ENCODE data around the gene GOSR1.
"Not testable (repeated sequence)": the region's sequence is repeated elsewhere in the genome, so short reads cannot be mapped to it uniquely, and the experiment has no call there.

GOSR1 gene

DNA sequence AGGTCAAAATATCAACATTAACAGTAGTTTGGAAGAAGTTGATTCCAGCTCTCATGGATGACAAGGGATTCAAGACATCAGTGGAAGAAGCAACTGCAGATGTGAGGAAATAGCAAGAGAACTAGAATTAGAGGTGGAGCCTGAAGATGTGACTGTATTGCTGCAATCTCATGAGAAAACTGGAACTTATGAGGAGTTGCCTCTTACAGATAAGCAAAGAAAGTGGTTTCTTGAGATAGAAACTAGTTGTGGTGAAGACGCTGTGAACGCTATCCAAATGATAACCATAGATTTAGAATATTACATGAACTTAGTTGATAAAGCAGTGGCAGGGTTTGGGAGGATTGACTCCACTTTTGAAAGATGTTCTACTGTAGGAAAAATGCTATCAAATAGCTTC, 67.8 kb downstream of the GOSR1 start:
- no peak for DNase-seq (ENCODE audit: low spot score)

- DNase-seq (ENCODE audit: low spot score) = no peak
Measured at GRCh38 chr17:30547778-30548573, 70.8 kb downstream of the GOSR1 start.

DNA sequence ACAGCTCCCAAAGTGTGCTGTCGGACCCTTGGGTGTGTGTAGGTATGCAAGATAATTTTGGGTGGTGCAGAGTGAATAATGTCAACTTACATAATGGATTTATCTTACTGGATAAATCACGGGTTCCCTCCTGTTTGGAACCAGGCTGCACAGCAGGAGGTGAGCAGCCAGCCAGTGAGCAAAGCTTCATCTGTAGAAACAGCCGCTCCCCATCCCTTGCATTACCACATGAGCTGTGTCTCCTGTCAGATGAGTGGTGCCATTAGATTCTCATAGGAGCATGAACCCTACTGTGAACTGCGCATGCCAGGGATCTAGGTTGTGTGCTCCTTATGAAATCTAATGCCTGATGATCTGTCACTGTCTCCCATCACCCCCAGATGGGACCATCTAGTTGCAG, 72.0 kb downstream of the GOSR1 start:
- DNase-seq (ENCODE audit: low spot score) = not testable (repeated sequence)

DNA sequence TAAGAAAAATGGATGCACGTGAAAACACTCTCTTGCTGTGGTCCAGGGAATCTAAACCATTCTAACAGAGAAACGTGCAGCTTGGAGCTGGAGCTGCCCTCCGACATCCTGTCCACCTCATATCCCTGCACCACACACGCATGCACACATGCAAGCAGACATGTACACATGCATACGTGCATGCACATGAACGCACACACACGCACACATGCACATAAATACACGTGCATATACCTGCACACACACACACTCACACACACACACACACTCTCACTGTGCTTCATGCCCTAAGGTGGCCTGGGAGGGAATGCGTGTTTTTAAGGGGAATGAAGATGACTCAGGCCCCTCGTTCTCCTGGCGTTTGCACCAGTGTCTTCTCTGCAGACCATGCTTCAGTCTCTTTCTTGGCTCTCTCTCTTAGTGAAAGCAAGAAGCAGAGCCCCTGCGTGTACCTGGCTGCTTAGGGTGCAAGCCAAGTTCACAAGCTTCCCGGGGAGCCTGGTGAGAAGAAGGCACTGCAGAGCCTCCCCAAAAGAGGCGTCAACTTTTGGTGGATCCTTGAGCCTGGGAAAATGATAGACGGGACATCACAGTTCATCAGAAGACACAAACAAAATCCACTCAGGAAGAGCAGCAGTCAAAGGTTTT, 72.8 kb downstream of the GOSR1 start:
- no peak for DNase-seq (ENCODE audit: low spot score)

DNA sequence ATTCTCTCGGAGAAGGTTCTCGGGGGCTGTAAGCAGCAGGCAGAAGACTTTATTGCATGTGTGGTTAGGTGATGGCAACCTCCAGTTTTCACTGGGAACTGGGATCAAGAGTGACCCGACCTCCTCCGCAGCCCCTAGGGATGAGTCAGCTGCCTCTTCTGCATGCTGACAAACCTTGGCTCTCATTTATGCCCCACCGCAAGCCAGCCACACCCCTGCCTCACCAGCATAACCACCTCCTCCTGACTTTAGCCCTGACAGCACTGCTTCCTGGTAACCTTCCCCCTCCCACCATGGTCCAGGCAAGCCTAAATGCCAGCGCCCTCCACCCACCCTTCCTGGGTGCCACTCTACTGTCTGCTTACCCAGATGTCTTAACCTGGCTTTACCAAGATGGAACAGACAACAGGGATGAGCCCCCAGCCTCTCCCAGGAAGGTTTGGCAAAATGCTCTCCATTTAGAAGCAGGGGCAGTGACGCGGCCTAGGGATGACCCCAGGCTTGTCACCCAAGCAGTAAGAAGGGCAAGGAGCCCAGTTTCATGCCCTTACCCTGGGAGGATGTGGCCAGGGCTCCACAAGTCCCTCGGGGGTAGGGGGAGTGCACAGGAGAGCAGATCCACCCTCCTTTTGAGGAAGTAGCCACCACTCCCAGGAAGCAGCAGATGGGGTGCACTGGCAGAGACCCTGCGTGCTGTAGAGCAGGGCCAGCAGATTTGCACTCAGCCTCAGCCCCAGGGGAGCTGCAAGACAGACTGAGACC, 73.5 kb downstream of the GOSR1 start:
- DNase-seq (ENCODE audit: low spot score) = no peak

DNA sequence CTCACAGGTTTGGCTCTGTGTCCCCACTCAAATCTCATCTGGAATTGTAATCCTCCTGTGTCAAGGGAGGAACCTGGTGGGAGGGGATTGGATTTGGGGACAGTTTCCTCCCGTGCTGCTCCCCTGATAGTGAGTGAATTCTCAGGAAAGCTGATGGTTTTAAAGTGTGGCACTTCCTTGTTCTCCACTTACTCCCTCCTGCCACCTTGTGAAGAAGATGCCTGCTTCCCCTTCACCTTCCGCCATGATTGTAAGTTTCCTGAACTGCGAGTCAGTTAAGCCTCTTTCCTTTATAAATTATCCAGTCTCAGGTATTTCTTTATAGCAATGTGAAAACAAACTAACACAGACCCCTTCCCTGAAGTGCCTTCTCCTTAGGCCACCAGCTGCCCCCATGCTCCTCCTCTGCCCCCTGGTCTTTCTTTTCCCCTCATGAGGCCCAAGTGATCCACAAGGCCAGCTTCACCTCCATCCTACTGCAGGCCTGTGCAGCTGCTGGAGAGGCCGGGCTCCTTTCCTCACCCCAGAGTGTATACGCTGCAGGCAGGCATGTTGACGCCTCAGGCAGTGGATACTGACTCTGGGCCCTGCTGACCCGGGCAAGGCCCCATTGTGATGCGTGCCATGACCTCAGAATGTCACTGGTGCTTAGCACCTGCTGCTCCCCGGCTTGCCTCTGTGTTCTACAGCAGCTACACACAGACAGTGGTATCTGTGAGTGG, 74.2 kb downstream of the GOSR1 start:
- DNase-seq (ENCODE audit: low spot score) = not testable (repeated sequence)

DNA sequence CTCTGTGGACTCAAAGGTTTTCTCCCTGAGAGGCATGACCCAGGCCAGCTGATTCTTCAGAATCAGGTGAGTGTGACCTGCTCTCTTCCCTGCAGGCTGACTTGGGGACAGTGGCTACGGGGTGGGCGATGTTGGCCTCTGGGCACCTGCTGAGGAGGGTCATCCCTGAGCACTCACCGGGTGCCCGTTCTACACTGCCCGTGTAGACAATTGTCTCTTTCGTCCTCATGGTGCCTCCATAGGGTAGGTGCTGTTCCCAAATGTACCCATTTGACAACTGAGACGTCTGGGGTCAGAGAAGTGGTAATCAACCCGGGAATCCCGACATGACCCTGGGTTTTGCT, 74.8 kb downstream of the GOSR1 start:
- no peak for DNase-seq (ENCODE audit: low spot score)

DNA sequence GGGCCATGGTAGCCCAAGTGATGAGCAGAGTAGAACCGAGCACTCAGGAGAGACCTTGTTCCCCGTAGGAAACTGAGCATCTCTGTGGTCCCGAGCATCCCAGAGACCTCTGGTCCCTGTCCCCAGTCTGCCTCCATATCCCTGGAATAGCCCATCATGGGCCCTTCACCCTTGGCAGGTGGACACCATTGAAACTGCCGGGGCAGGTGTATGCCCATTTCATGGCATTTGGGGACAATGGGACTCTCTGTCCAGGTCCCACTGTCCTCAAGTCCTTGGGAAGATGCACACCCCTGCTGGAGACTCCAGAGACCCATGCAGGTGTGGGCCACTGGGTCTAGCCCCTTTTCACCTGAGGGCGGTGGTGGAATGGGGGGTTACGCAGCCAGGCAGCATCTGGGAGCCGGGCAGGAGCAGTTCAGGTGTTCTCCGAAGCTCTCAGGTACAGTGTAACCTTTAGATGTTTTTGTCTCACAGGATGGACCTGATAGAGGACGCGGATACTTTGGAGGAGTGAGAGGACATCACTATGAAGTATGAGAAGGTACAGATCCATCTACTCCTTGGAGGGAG, 75.9 kb downstream of the GOSR1 start:
- DNase-seq (ENCODE audit: low spot score) = no peak

DNA sequence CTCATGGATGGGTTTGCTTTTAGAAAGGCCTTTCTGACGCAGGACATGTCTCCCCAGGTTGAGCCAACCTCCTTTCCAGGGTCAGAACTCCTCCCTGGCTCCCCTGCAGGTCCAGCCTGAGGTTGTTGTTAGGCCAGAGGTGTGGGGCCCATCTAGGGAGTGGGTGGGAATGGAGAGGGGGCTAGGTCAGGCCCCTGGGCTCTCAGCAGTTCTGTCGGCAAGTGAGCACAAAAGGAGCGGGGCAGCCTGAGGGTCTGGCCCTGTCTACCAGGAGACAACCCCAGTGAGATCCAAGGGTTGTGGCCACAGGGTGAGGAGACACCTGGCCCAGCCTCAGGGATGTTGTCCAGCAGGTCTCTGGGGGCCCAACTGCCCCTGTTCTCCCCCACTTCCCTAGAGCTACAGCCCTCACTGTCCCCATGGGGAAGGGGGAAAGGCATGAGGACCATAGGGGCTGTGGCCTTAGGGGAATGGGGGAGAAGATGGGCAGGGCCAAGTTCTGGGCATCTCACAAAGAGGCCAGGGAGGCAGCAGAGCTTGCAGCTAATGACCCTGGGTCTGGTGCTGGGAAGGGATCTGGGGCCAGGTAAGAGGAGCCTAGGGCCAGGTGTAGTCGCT, 76.7 kb downstream of the GOSR1 start:
- DNase-seq (ENCODE audit: low spot score) = not testable (repeated sequence)

DNA sequence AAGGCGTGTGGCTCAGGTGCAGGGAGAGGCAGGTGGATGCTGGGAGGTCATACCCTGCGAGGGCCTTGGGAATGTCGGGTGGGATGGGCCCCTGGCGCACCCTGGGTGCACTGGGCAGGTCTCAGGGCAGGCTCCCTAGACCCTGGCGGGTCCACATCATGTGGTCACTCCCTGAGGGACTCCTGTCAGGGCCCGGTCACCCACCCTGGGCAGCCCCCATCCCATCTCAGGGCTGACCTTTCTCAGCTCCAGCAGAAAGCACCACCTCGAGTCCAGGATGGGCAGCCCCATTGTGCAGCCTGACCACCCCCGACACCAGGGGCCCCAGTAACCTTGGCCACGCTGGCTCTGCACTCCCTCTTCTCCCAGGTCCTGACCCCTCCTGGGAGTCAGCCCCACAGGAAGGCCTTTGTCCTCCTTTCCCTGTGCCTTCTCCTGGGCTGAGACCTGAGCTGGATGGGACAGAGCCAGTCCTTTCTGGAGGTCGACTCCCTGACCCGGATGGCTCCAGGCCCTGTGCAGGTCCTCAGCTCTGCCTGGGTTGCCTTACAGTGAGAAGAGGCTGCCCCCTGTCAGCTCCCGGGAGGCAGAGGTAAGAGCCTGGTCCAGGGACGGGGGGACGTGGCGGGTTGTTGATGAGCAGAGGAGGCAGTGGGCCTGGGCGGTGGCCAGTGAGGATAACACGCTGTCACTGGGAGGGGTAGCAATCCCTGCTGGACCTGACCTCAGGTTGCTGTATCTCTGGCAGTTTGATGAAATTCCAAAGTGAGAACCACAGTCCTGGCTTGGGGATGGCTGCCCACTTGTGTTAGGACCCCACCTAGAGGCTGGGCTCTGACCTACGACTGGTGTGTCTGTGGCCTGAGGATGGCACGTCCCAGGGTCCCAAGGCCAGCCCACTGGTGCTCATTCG, 77.9 kb downstream of the GOSR1 start:
- no peak for DNase-seq (ENCODE audit: low spot score)

DNA sequence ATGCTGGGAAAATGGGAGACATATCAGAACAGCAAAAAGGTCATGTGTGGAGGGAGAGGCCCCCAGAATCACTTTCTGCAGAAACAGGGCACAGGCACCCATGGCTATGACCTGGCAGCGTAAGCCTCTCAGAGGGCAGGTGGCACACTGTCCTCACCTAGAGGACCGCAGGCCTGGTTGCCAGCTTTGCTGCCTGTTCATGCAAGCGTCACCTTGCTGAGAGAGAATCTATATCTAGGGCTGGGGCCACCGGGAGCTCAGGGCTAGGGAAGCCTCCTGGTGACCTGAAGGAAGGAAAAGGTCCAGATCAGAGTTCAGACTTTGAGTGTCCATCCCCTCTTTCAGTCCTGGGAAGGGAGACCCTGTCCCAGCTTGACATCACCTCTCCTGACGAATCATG, 78.7 kb downstream of the GOSR1 start:
- no peak for DNase-seq (ENCODE audit: low spot score)

GRCh38 chr17:30556374-30557332, 79.4 kb downstream of the GOSR1 start:
- DNase-seq (ENCODE audit: low spot score) = no peak

DNA sequence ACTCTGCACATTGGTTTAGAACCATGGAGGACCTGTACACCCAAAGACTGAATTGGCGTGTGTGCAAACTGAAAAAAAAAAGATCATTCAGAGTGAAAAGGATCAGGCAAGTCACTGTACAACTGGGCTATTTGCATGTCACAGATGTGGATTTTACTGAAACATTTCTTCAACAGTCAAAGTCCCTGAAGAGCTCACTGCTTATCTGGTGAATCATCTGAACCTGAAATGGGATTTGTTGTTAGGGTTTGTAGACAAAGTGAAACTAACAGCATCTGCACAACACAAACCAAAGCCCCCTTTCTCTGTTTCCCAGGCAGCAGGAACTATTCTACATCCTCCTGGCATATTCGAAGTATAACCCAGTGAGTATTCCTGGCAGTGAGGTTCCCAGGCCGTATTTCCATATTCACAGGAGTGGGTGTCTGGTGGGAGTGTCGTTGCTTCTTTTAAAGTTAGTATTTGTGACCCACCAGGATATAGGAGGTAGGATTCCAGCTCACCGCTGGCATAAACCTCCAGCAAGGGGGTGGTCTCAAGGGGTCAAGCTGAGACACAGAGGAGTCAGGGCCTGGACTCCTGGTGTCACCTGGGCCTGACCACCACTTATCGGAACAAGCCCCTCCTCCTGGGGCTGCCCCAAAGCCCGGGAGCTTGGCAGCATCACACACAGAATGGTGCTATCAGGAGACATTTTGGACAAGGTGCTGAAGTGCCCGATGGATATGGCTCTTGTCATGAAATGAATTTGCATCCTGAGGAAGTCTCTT, 80.9 kb downstream of the GOSR1 start:
- no peak for DNase-seq (ENCODE audit: low spot score)

GRCh38 chr17:30558686-30559545, 81.7 kb downstream of the GOSR1 start:
- DNase-seq (ENCODE audit: low spot score) = no peak

GRCh38 chr17:30559656-30560055, 82.4 kb downstream of the GOSR1 start:
- no peak for DNase-seq (ENCODE audit: low spot score)

DNA sequence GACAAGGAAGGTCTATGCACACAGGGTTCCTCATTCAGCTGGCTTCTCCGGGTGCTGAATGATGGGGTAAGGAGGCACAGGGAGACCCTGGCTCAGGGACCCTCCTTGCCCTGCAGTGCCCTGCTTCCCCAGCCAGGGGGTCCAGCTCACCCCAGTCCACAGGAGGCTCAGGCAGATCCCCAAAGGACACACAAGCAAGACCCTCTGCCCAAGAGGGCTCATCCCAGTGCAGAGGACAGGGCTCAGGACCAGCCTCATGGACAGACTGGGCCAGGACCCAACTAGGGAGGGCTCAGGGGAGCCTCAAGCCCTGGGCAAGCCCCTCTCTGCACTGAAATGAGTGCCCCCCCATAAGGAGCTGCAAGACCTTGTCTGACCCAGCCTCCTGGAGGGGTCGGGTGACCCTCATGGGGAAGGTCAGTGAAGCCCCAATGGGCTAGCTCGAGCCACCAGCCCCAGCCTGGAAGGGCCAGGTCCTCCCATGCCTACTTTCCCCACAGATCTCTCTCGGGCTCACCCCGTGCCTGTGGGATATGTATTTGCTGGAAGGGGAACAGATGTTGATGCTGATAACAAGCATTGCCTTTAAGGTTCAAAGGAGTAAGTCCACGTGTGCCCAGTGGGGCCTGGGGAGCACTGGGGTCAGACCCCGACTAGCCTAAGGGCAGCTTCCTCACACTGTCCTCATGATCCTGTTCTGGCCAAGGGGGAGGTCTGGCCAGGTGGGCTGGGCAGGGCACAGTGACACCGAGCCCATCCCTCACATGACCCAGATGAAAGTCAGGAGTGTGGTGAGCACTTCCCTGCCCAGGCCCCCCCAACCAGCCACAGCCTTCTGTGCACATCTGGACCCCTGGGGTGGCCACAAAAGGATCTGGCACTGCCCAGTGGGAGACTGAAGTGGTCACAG, 83.2 kb downstream of the GOSR1 start:
- not testable (repeated sequence) for DNase-seq (ENCODE audit: low spot score)
